GM12874 (cell line): ENCODE data around the gene ARHGAP29.

Source experiments
- CTCF ChIP-seq: IDR thresholded peaks from 2 replicates; pipeline ENCODE4 v1.5.1; 2011; ENCODE audit warnings: low read depth, mild to moderate bottlenecking, control low read depth, low read length, moderate library complexity; ENCODE audit not compliant: insufficient read depth

ARHGAP29 gene

DNA sequence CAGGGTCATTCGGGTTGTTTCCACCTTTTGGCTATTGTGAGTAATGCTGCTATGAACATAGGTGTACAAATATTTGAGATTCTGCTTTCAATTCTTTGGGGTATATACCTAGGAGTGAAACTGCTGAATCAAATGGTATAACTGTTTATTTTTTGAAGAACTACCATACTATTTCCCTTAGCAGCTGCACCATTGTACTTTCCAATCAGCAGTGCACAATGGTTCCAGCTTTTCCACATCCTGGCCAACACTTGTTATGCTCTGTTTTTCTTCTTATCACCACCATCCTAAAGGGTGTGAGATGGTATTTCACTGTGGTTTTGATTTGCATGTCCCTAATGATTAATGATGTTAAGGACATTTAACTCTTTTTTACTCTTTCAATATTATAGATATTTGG is 112.8 kb downstream of the ARHGAP29 start:
- no peak for TF ChIP-seq CTCF

GRCh38 chr1:94122201-94122970 is 115.0 kb downstream of the ARHGAP29 start:
- TF ChIP-seq CTCF = no peak
